ENCODE data around the gene MVB12B.

GRCh38 chr9:126440940-126441339 is 114.3 kb downstream of the MVB12B start:
- TF ChIP-seq, protein P1, sequence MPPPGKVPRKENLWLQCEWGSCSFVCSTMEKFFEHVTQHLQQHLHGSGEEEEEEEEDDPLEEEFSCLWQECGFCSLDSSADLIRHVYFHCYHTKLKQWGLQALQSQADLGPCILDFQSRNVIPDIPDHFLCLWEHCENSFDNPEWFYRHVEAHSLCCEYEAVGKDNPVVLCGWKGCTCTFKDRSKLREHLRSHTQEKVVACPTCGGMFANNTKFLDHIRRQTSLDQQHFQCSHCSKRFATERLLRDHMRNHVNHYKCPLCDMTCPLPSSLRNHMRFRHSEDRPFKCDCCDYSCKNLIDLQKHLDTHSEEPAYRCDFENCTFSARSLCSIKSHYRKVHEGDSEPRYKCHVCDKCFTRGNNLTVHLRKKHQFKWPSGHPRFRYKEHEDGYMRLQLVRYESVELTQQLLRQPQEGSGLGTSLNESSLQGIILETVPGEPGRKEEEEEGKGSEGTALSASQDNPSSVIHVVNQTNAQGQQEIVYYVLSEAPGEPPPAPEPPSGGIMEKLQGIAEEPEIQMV (CRISPR knock-in tag; IDR thresholded peaks at IDR 0.05; ENCODE audit: low read depth) = no peak
- TF ChIP-seq, protein P2, sequence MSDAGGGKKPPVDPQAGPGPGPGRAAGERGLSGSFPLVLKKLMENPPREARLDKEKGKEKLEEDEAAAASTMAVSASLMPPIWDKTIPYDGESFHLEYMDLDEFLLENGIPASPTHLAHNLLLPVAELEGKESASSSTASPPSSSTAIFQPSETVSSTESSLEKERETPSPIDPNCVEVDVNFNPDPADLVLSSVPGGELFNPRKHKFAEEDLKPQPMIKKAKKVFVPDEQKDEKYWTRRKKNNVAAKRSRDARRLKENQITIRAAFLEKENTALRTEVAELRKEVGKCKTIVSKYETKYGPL (CRISPR knock-in tag; IDR thresholded peaks at IDR 0.05) = no peak
- TF ChIP-seq CTCF (CRISPR knock-in tag; IDR thresholded peaks at IDR 0.05) (no peak), ZNF891 (CRISPR knock-in tag; IDR thresholded peaks at IDR 0.05) (no peak), YY1 (IDR thresholded peaks at IDR 0.05; ENCODE audit: insufficient read depth, insufficient replicate concordance, low read depth, low read length) (no peak)
